ENCODE results near the gene GGT1. TPM values are rescaled to one million over a fixed set of nuclear protein-coding genes. Genes with fewer than 3 reads are reported as not detected.
"Not testable (repeated sequence)": the region's sequence is repeated elsewhere in the genome, so short reads cannot be mapped to it uniquely, and the experiment has no call there.

GGT1 gene
- polyA plus RNA-seq, 1 of the 3 experiments (the other 2 are of a cell fraction), result 1.6 TPM

DNA sequence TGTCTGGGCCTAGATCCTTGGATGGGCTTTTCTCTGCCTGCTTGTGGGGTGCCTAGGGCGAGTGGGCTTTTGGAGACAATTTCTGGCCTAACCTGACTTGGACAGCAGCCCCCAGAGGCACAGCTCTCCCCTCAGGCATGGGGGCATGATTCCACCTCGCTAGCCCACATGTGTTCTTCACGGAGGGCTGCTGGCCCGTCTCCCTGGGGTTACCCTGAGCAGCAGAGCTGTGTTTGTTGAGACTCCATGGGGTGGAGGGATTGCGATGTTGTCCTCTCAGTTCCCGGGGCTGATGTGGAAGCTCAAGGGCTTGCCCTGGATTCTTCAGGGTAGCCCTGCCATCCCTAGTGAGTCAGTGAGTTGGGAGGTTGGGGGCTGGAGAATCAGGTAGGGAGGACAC, 7.8 kb upstream of the GGT1 start:
- no peak overlapping the region for H3K9ac ChIP-seq
- 93% methylated on average over 6 of the region's 6 CpGs for WGBS (ENCODE audit: low lambda C conversion rate)
- ChIA-PET CTCF (interaction anchor here (1.1 to 1.2 kb wide), 2 partner anchors 16 to 69 kb away, joined by 3 to 4 read pairs; no protein-coding TSS in a partner anchor), POLR2A (no interaction called here)
- no peak for DNase-seq
- H3K9me3 ChIP-seq, result no peaks in the 10 kb centered on the region
- no peaks in the 10 kb centered on the region for H3K27me3 ChIP-seq (ENCODE audit: insufficient read depth)
- H4K20me1 ChIP-seq (ENCODE audit: insufficient read depth), result no peaks in the 10 kb centered on the region
- H3K4me1 ChIP-seq (ENCODE audit: control insufficient read depth in 1 of 2, insufficient read depth in 2 of 2, low read depth in 1 of 2, low read length in 1 of 2), result peaks cover 0 to 28% of the 10 kb centered on the region in 2 experiments; a peak in 1 of 4 replicates
- no peak for TF ChIP-seq TAF1 (IDR thresholded peaks at IDR 0.05; ENCODE audit: borderline replicate concordance, low read depth, low read length)
- TF ChIP-seq, protein P1, sequence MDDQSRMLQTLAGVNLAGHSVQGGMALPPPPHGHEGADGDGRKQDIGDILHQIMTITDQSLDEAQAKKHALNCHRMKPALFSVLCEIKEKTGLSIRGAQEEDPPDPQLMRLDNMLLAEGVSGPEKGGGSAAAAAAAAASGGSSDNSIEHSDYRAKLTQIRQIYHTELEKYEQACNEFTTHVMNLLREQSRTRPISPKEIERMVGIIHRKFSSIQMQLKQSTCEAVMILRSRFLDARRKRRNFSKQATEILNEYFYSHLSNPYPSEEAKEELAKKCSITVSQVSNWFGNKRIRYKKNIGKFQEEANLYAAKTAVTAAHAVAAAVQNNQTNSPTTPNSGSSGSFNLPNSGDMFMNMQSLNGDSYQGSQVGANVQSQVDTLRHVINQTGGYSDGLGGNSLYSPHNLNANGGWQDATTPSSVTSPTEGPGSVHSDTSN (IDR thresholded peaks at IDR 0.05), result no peak
- no peak for TF ChIP-seq RFX5 (IDR thresholded peaks at IDR 0.05; ENCODE audit: low read length)
- no peak for TF ChIP-seq ELF1 (IDR thresholded peaks at IDR 0.05)
- no peak for TF ChIP-seq NRF1 (IDR thresholded peaks at IDR 0.05; ENCODE audit: low read depth, low read length)
- TF ChIP-seq, protein P2, sequence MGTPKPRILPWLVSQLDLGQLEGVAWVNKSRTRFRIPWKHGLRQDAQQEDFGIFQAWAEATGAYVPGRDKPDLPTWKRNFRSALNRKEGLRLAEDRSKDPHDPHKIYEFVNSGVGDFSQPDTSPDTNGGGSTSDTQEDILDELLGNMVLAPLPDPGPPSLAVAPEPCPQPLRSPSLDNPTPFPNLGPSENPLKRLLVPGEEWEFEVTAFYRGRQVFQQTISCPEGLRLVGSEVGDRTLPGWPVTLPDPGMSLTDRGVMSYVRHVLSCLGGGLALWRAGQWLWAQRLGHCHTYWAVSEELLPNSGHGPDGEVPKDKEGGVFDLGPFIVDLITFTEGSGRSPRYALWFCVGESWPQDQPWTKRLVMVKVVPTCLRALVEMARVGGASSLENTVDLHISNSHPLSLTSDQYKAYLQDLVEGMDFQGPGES (IDR thresholded peaks at IDR 0.05; ENCODE audit: low read depth, low read length), result no peak
- TF ChIP-seq YY1 (IDR thresholded peaks at IDR 0.05; ENCODE audit: low read depth), result no peak
- TF ChIP-seq NFIC (IDR thresholded peaks at IDR 0.05; ENCODE audit: borderline replicate concordance), result no peak
- TF ChIP-seq GATA2 (CRISPR knock-in tag; IDR thresholded peaks at IDR 0.05), result no peak
- no peak for TF ChIP-seq RAD21 (IDR thresholded peaks at IDR 0.05; ENCODE audit: low read length)
- no peak for TF ChIP-seq RXRA (IDR thresholded peaks at IDR 0.05; ENCODE audit: borderline replicate concordance, low read depth)
- H3K27ac ChIP-seq (ENCODE audit: low read depth in 2 of 2, low read length in 1 of 2), result no peak overlapping the region
- H3K4me3 ChIP-seq (ENCODE audit: low read depth in 2 of 2, low read length in 1 of 2), result no peak overlapping the region
- H3K79me2 ChIP-seq (ENCODE audit: insufficient read depth), result no peaks in the 10 kb centered on the region
- H3F3A ChIP-seq (replicated peaks; ENCODE audit: insufficient read depth), result no peaks in the 10 kb centered on the region
- no peaks in the 10 kb centered on the region for H3K36me3 ChIP-seq (replicated peaks in 1 of 2; ENCODE audit: control insufficient read depth in 1 of 2, insufficient read depth in 2 of 2, low read length in 1 of 2)
- no peak overlapping the region for H2AFZ ChIP-seq (ENCODE audit: low read depth)
- H3K4me2 ChIP-seq, result no peak overlapping the region
- H3K9me2 ChIP-seq, result no peaks in the 10 kb centered on the region

DNA sequence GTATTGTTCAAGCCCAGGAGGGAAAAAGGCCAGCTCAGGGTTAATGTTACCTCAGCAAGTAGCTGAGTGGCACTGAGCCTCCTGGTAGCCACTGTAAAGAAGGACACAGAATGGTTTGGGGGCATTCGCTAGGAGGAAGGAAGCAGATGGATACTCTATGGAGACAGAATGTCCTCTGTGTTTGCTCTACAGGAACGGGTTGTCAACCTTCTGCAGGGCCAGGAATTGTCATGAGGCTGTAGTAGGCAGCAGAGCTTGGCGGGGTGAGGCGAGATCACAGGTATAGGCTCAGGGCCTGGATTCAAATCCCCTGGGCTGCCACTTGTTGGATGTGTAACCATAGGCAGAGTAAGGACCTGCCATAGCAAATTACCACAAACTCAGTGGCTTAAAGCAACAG, 7.1 kb upstream of the GGT1 start:
- peaks cover 0 to 33% of the 10 kb centered on the region in 2 experiments; a peak in 1 of 4 replicates for H3K4me1 ChIP-seq (ENCODE audit: control insufficient read depth in 1 of 2, insufficient read depth in 2 of 2, low read depth in 1 of 2, low read length in 1 of 2)
- H3K4me2 ChIP-seq, result no peak overlapping the region
- no peak for DNase-seq
- no peaks in the 10 kb centered on the region for H3K36me3 ChIP-seq (replicated peaks in 1 of 2; ENCODE audit: control insufficient read depth in 1 of 2, insufficient read depth in 2 of 2, low read length in 1 of 2)
- no peak overlapping the region for H3K4me3 ChIP-seq (ENCODE audit: low read depth in 2 of 2, low read length in 1 of 2)
- H4K20me1 ChIP-seq (ENCODE audit: insufficient read depth), result no peaks in the 10 kb centered on the region
- H3K9me3 ChIP-seq, result no peaks in the 10 kb centered on the region
- H2AFZ ChIP-seq (ENCODE audit: low read depth), result no peak overlapping the region
- H3K27me3 ChIP-seq (ENCODE audit: insufficient read depth), result no peaks in the 10 kb centered on the region
- TF ChIP-seq JUND (IDR thresholded peaks at IDR 0.05) (no peak), GABPA (IDR thresholded peaks at IDR 0.05; ENCODE audit: low read depth) (no peak), YY1 (IDR thresholded peaks at IDR 0.05; ENCODE audit: low read depth) (no peak), FOXJ3 (CRISPR knock-in tag; IDR thresholded peaks at IDR 0.05) (no peak), RAD21 (IDR thresholded peaks at IDR 0.05; ENCODE audit: low read length) (no peak)
- TF ChIP-seq, protein P3, sequence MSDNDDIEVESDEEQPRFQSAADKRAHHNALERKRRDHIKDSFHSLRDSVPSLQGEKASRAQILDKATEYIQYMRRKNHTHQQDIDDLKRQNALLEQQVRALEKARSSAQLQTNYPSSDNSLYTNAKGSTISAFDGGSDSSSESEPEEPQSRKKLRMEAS (IDR thresholded peaks at IDR 0.05; ENCODE audit: low read depth), result no peak
- TF ChIP-seq, protein P1 (IDR thresholded peaks at IDR 0.05), result no peak
- no peaks in the 10 kb centered on the region for H3K79me2 ChIP-seq (ENCODE audit: insufficient read depth)
- no peak overlapping the region for H3K9ac ChIP-seq
- H3F3A ChIP-seq (replicated peaks; ENCODE audit: insufficient read depth), result no peaks in the 10 kb centered on the region
- WGBS (ENCODE audit: low lambda C conversion rate), result 83% methylated on average over 4 of the region's 4 CpGs
- no peaks in the 10 kb centered on the region for H3K9me2 ChIP-seq
- ChIA-PET POLR2A (no interaction called here), CTCF (interaction anchor here (1.1 kb wide), 1 partner anchor 70 kb away, joined by 4 read pairs; no protein-coding TSS in a partner anchor)
- no peak overlapping the region for H3K27ac ChIP-seq (ENCODE audit: low read depth in 2 of 2, low read length in 1 of 2)

DNA sequence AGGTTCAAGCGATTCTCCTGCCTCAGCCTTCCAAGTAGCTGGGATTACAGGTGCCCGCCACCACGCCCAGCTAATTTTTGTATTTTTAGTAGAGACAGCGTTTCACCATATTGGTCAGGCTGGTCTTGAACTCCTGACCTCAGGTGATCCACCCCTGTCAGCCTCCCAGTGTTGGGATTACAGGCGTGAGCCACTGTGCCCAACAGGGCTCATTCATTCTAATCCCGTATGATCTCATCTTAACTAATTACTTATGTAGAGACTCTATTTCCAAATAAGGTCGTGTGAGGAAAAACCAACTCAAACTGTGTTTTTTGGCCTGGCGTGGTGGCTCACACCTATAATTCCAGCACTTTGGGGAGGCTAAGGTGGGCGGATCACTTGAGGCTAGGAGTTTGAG, 5.9 kb upstream of the GGT1 start:
- H3K4me1 ChIP-seq (ENCODE audit: control insufficient read depth in 1 of 2, insufficient read depth in 2 of 2, low read depth in 1 of 2, low read length in 1 of 2), result peaks cover 0 to 33% of the 10 kb centered on the region in 2 experiments; a peak in 1 of 4 replicates
- H3F3A ChIP-seq (replicated peaks; ENCODE audit: insufficient read depth); H3K9ac ChIP-seq; POLR2A ChIA-PET; H2AFZ ChIP-seq (ENCODE audit: low read depth); H3K9me3 ChIP-seq; CTCF ChIA-PET; H3K9me2 ChIP-seq; H3K79me2 ChIP-seq (ENCODE audit: insufficient read depth); H3K4me3 ChIP-seq (ENCODE audit: low read depth in 2 of 2, low read length in 1 of 2); H4K20me1 ChIP-seq (ENCODE audit: insufficient read depth); H3K4me2 ChIP-seq; H3K36me3 ChIP-seq (replicated peaks in 1 of 2; ENCODE audit: control insufficient read depth in 1 of 2, insufficient read depth in 2 of 2, low read length in 1 of 2); DNase-seq; H3K27ac ChIP-seq (ENCODE audit: low read depth in 2 of 2, low read length in 1 of 2); H3K27me3 ChIP-seq (ENCODE audit: insufficient read depth): not testable (repeated sequence)
- WGBS (ENCODE audit: low lambda C conversion rate), result 87% methylated on average over 9 of the region's 9 CpGs

All from SK-N-SH (cell line).